GM12865 (cell line): ENCODE results near the gene ITGA11.

Experiments
- DNase-seq: peaks from one replicate; pipeline ENCODE4 v3.0.0; 2010; ENCODE audit warnings: low read depth
- H3K4me3 ChIP-seq: 2 replicates; pipeline ENCODE4 v1.5.1; 2011; ENCODE audit warnings: mild to moderate bottlenecking, low read depth, low read length, control low read depth
- CTCF ChIP-seq: IDR thresholded peaks from 2 replicates; pipeline ENCODE4 v1.5.1; 2011; ENCODE audit warnings: low read length, control low read depth, low read depth, inconsistent platforms; ENCODE audit not compliant: insufficient read depth; ENCODE audit errors: missing control alignments

ITGA11 gene

GRCh38 chr15:68368731-68369435 lies 63.1 kb downstream of the ITGA11 start:
- no peak overlapping the region for H3K4me3 ChIP-seq
- no peak for TF ChIP-seq CTCF
- no peak for DNase-seq

GRCh38 chr15:68367992-68368391 lies 64.0 kb downstream of the ITGA11 start:
- H3K4me3 ChIP-seq = no peak overlapping the region
- TF ChIP-seq CTCF = no peak
- no peak for DNase-seq

GRCh38 chr15:68367226-68367625 lies 64.7 kb downstream of the ITGA11 start:
- H3K4me3 ChIP-seq = no peak overlapping the region
- TF ChIP-seq CTCF = no peak
- DNase-seq = no peak

- TF ChIP-seq CTCF = no peak
- H3K4me3 ChIP-seq = no peak overlapping the region
- DNase-seq = no peak
Observed at GRCh38 chr15:68366314-68366713, 65.6 kb downstream of the ITGA11 start.

GRCh38 chr15:68365770-68366169 lies 66.2 kb downstream of the ITGA11 start:
- H3K4me3 ChIP-seq = no peak overlapping the region
- no peak for TF ChIP-seq CTCF
- no peak for DNase-seq

- H3K4me3 ChIP-seq = no peak overlapping the region
- TF ChIP-seq CTCF = no peak
- no peak for DNase-seq
Observed at GRCh38 chr15:68365140-68365745, 66.7 kb downstream of the ITGA11 start.

- DNase-seq = no peak
- no peak overlapping the region for H3K4me3 ChIP-seq
- TF ChIP-seq CTCF = no peak
Observed at GRCh38 chr15:68364660-68365035, 67.3 kb downstream of the ITGA11 start.
